NCI-H2029 treated with DMSO at 0.1 percent for 48 hours (cell line): ENCODE data around the gene IRAK3.
"Not testable (repeated sequence)": the region's sequence is repeated elsewhere in the genome, so short reads cannot be mapped to it uniquely, and the experiment has no call there.

Source experiments
- DNase-seq: peaks from one replicate; lab custom pipeline; 2025; lab: John Stamatoyannopoulos, UW

IRAK3 gene

GRCh38 chr12:66258011-66258410 lies 69.0 kb downstream of the IRAK3 start:
- no peak for DNase-seq

- DNase-seq = no peak
These were observed 73.7 kb downstream of the IRAK3 start for GRCh38 chr12:66262737-66263136.

- no peak for DNase-seq
These were observed 79.5 kb downstream of the IRAK3 start for GRCh38 chr12:66268562-66268961.

GRCh38 chr12:66269142-66269541 lies 80.1 kb downstream of the IRAK3 start:
- DNase-seq = no peak

GRCh38 chr12:66269757-66270383 lies 80.9 kb downstream of the IRAK3 start:
- DNase-seq = peak; percentile 3

- no peak for DNase-seq
These were observed 81.6 kb downstream of the IRAK3 start for GRCh38 chr12:66270613-66271012.

GRCh38 chr12:66272650-66273049 lies 83.6 kb downstream of the IRAK3 start:
- no peak for DNase-seq

GRCh38 chr12:66273147-66273546 lies 84.1 kb downstream of the IRAK3 start:
- no peak for DNase-seq

- no peak for DNase-seq
These were observed 86.0 kb downstream of the IRAK3 start for GRCh38 chr12:66275040-66275439.

- no peak for DNase-seq
These were observed 90.2 kb downstream of the IRAK3 start for GRCh38 chr12:66279123-66279712.

GRCh38 chr12:66280561-66280960 lies 91.5 kb downstream of the IRAK3 start:
- DNase-seq = no peak

- DNase-seq = no peak
These were observed 93.2 kb downstream of the IRAK3 start for GRCh38 chr12:66282244-66282643.

GRCh38 chr12:66287275-66287674 lies 98.3 kb downstream of the IRAK3 start:
- DNase-seq = no peak

GRCh38 chr12:66288121-66288520 lies 99.1 kb downstream of the IRAK3 start:
- no peak for DNase-seq

GRCh38 chr12:66289485-66289884 lies 100.5 kb downstream of the IRAK3 start:
- no peak for DNase-seq

- no peak for DNase-seq
These were observed 101.7 kb downstream of the IRAK3 start for GRCh38 chr12:66290716-66291200.

GRCh38 chr12:66296176-66296683 lies 107.2 kb downstream of the IRAK3 start:
- DNase-seq = no peak

- DNase-seq = no peak
These were observed 108.1 kb downstream of the IRAK3 start for GRCh38 chr12:66297080-66297479.

- no peak for DNase-seq
These were observed 108.9 kb downstream of the IRAK3 start for GRCh38 chr12:66297923-66298322.

GRCh38 chr12:66301944-66302826 lies 113.2 kb downstream of the IRAK3 start, which contains the start of gene HELB:
Gene HELB (plus strand): TSS chr12:66302493. CDS start chr12:66302604, 111 bp downstream.
- peak; percentile 86 for DNase-seq

- no peak for DNase-seq
These were observed 113.8 kb downstream of the IRAK3 start for GRCh38 chr12:66302827-66303169.

- not testable (repeated sequence) for DNase-seq
These were observed 114.3 kb downstream of the IRAK3 start for GRCh38 chr12:66303316-66303804.
